ENCODE data around the gene ARIH2. TPM values are rescaled to one million over a fixed set of nuclear protein-coding genes. Genes with fewer than 3 reads are reported as not detected.

Gene ARIH2
- total and polyA plus RNA-seq, 9 of the 15 experiments (the other 6 are each of a cell fraction or from before 2014, with no cell fraction given) = 27.0 to 120 (median 108) TPM

DNA sequence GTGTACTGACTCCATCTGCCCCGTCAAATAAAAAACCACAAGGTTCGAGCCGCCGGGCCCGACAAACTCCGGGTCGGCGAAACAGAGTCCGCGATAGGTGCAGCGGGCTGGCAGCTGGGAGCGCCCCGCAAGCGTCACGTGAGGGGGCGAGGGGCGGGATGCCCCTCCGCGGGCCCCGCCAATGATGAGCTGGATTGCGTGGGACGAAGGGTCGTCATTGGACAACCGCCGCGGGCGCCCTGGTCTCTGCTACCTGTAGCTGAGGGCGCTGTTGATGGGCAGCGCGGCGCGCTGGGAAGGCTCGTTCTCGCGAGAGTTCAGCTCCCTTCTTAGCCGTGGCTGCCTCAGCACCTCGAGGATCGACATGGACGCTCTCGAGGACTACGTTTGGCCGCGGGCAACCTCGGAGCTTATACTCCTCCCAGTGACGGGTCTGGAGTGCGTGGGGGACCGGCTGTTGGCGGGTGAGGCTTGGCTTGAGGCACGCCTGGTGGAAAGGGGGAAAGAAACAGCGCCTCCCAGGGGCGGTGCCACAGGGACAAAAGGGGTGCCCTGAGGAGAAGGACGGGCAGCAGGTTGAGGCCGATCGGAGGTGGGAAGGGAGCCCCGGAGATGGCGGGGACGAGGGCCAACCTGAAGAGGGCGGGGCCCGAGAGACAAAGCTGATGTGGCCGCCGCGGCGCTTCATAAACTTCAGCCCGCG, 88.6 kb downstream of the ARIH2 start, which contains the start of gene WDR6 (continued):
- TF ChIP-seq HINFP (tag; conservative IDR thresholded peaks at IDR 0.05; ENCODE audit: low read depth) (no peak), KLF1 (tag; IDR thresholded peaks at IDR 0.05) (peak; percentile 56; the same call in 1 of the 2 replicates), GABPA (tag; conservative IDR thresholded peaks at IDR 0.05; ENCODE audit: low read depth) (0 out of 2 replicates have a peak, but pooled peaks have one; percentile 25), ZNF766 (CRISPR knock-in tag; conservative IDR thresholded peaks at IDR 0.05) (0 out of 2 replicates have a peak, but pooled peaks have one; percentile 43), KHSRP (IDR thresholded peaks at IDR 0.05) (no peak), JUND (IDR thresholded peaks at IDR 0.05; ENCODE audit: borderline replicate concordance, low read depth, low read length) (no peak), JUND (tag; IDR thresholded peaks at IDR 0.05; ENCODE audit: borderline replicate concordance, low read depth, low read length) (no peak), FOXK2 (conservative IDR thresholded peaks at IDR 0.05 in 1 of 2, IDR thresholded peaks at IDR 0.05 in 1 of 2; ENCODE audit: low read depth in 2 of 2) (peak; percentile 37 to 43; a peak in 2 of 4 replicates), TGIF2 (CRISPR knock-in tag; IDR thresholded peaks at IDR 0.05) (no peak), HCFC1 (IDR thresholded peaks at IDR 0.05; ENCODE audit: low read depth, low read length) (no peak), CC2D1A (IDR thresholded peaks at IDR 0.05) (peak; percentile 27; the same call in 1 of the 2 replicates), ZNF124 (CRISPR knock-in tag; IDR thresholded peaks at IDR 0.05) (no peak), NKRF (IDR thresholded peaks at IDR 0.05; ENCODE audit: borderline replicate concordance) (peak; percentile 63; the same call in 1 of the 2 replicates), MCM5 (IDR thresholded peaks at IDR 0.05; ENCODE audit: low read depth) (no peak), GTF2B (IDR thresholded peaks at IDR 0.05; ENCODE audit: extremely low read depth, insufficient read length) (no peak)
- TF ChIP-seq, protein P1, sequence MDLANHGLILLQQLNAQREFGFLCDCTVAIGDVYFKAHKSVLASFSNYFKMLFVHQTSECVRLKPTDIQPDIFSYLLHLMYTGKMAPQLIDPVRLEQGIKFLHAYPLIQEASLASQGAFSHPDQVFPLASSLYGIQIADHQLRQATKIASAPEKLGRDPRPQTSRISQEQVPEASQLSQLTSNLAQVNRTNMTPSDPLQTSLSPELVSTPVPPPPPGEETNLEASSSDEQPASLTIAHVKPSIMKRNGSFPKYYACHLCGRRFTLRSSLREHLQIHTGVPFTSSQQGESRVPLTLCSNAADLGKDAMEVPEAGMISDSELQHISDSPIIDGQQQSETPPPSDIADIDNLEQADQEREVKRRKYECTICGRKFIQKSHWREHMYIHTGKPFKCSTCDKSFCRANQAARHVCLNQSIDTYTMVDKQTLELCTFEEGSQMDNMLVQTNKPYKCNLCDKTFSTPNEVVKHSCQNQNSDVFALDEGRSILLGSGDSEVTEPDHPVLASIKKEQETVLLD (IDR thresholded peaks at IDR 0.05) = peak; percentile 81
- TF ChIP-seq, protein P2, sequence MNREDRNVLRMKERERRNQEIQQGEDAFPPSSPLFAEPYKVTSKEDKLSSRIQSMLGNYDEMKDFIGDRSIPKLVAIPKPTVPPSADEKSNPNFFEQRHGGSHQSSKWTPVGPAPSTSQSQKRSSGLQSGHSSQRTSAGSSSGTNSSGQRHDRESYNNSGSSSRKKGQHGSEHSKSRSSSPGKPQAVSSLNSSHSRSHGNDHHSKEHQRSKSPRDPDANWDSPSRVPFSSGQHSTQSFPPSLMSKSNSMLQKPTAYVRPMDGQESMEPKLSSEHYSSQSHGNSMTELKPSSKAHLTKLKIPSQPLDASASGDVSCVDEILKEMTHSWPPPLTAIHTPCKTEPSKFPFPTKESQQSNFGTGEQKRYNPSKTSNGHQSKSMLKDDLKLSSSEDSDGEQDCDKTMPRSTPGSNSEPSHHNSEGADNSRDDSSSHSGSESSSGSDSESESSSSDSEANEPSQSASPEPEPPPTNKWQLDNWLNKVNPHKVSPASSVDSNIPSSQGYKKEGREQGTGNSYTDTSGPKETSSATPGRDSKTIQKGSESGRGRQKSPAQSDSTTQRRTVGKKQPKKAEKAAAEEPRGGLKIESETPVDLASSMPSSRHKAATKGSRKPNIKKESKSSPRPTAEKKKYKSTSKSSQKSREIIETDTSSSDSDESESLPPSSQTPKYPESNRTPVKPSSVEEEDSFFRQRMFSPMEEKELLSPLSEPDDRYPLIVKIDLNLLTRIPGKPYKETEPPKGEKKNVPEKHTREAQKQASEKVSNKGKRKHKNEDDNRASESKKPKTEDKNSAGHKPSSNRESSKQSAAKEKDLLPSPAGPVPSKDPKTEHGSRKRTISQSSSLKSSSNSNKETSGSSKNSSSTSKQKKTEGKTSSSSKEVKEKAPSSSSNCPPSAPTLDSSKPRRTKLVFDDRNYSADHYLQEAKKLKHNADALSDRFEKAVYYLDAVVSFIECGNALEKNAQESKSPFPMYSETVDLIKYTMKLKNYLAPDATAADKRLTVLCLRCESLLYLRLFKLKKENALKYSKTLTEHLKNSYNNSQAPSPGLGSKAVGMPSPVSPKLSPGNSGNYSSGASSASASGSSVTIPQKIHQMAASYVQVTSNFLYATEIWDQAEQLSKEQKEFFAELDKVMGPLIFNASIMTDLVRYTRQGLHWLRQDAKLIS (CRISPR knock-in tag; IDR thresholded peaks at IDR 0.05) = peak; percentile 82; the same call in 1 of the 2 replicates
